ENCODE results near the gene C3. TPM values are rescaled to one million over a fixed set of nuclear protein-coding genes. Genes with fewer than 3 reads are reported as not detected.
"Not testable (repeated sequence)": the region's sequence is repeated elsewhere in the genome, so short reads cannot be mapped to it uniquely, and the experiment has no call there.

Gene C3
- total RNA-seq, 6 donors from 2014 or later = 461 to 1,221 (median 854) TPM

- Histone ChIP-seq H3K9me3 (no peaks in the 10 kb centered on the region), H3K27me3 (no peaks in the 10 kb centered on the region), H3K27ac (peak overlapping the region; percentile 49 to 87 (median 76)), H3K4me3 (peak overlapping the region; percentile 24 to 56 (median 52)), H3K36me3 (peaks cover 0 to under 1% (median 0%) of the 10 kb centered on the region in 4 donors), H3K4me1 (peaks cover 12 to 26% (median 21%) of the 10 kb centered on the region in 4 donors)
- DNase-seq (no peak), ATAC-seq (ENCODE audit: low FRiP score in 2 of 2) (peak; percentile 25 to 68)
- WGBS, 2 donors = 1 to 4% methylated on average over 15 of the region's 15 CpGs
- TF ChIP-seq POLR2A (IDR thresholded peaks at IDR 0.05) (peak in 1 of 4 donors; percentile 73), CTCF (IDR thresholded peaks at IDR 0.05) (no peak)
These were observed 46.6 kb upstream of the C3 start for GRCh38 chr19:6767081-6767356.

DNA sequence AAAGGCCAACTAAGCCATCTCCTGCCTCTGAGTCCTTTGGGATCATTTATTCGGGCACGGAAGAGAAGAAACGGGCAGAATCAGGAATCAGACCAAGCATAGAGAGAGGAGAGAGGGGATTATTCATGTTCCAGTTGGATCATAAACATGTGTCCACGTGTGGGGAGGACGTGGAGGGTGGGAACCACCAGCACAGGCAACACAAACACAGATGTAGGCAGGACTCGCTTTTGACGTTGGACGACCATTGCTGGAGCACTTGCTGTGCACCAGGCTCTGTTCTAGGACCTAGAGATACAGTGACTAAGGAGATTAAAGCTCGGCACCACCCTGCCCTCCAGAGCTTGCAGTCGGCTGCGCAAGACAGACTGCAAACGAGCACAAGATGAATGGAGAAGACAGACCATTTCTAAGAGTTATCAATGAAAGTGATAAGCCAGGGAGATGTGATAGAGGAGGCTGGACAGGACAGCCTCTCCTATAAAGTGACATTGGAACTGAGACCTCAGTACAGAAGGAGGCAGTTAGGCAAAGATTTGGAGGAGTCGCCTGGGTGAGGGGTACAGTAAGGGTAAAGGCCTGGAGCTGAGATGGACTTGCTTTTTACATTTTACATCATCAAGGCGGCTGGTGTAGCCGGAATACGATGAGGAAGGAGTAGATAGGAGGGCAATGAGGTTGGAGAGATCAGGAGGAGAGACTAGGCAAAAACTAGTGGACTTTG lies 46.1 kb upstream of the C3 start:
- peaks cover 0 to 3% (median 0%) of the 10 kb centered on the region in 4 donors for H3K36me3 ChIP-seq
- peaks cover 12 to 26% (median 21%) of the 10 kb centered on the region in 4 donors for H3K4me1 ChIP-seq
- no peaks in the 10 kb centered on the region for H3K9me3 ChIP-seq
- H3K27ac ChIP-seq = peak overlapping the region; percentile 49 to 87 (median 76)
- H3K4me3 ChIP-seq = peak overlapping the region; percentile 24 to 56 (median 52)
- ATAC-seq (ENCODE audit: low FRiP score in 2 of 2) = no peak
- no peaks in the 10 kb centered on the region for H3K27me3 ChIP-seq
- no peak for TF ChIP-seq POLR2AphosphoS5 (IDR thresholded peaks at IDR 0.05)
- TF ChIP-seq CTCF (IDR thresholded peaks at IDR 0.05) = no peak
- TF ChIP-seq POLR2A (IDR thresholded peaks at IDR 0.05) = no peak
- no peak for TF ChIP-seq EP300 (IDR thresholded peaks at IDR 0.05)
- WGBS, 2 donors = 31 to 45% methylated on average over 16 of the region's 16 CpGs
- DNase-seq = no peak

DNA sequence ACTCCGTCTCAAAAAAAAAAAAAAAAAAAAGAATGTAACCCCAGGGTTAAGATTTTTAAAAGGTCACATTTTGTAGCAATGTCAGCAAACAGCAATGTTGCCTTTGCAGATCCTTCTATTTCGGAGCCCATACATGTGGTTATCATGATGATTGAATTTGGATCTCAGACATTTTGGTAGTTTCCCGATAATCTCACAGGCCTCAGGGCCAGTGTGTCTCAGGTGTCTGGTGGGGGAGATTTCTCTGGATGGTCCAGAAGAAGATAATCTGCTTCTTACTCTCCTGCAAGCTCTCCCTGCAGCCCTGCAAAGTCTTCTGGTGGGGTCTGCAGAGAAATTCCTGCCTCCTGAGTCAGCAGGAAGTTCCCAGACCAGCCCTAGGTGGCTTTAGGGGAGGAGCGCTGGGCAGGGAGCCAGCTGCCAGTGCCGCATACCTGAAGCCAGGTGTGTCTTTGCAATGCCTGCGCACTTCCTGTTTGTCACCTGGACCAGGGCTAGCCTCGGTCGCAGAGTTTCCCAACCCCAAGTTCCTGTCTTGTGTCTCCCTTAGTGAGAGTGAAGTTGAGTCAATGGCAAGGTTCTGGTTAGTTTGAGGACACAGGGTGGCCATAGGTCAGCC lies 45.4 kb upstream of the C3 start:
- H3K27me3 ChIP-seq = no peaks in the 10 kb centered on the region
- H3K36me3 ChIP-seq = peaks cover 0 to 3% (median 0%) of the 10 kb centered on the region in 4 donors
- peak; percentile 92 to 97 for DNase-seq
- H3K9me3 ChIP-seq = no peaks in the 10 kb centered on the region
- H3K27ac ChIP-seq = peak overlapping the region; percentile 49 to 87 (median 76)
- H3K4me3 ChIP-seq = peak overlapping the region in 3 of 4 donors; percentile 50 to 56 (median 54)
- peak; percentile 35 to 88 for ATAC-seq (ENCODE audit: low FRiP score in 2 of 2)
- peak in 2 of 4 donors; percentile 41 to 69 for TF ChIP-seq POLR2A (IDR thresholded peaks at IDR 0.05)
- peak; percentile 57 to 74 for TF ChIP-seq POLR2AphosphoS5 (IDR thresholded peaks at IDR 0.05)
- TF ChIP-seq CTCF (IDR thresholded peaks at IDR 0.05) = peak in 1 of 6 experiments; percentile 14
- peak in 2 of 4 donors; percentile 21 to 81 for TF ChIP-seq EP300 (IDR thresholded peaks at IDR 0.05)
- WGBS, 2 donors = 34 to 40% methylated on average over 5 to 8 of the region's 8 CpGs
- H3K4me1 ChIP-seq = peaks cover 12 to 26% (median 21%) of the 10 kb centered on the region in 4 donors

GRCh38 chr19:6762253-6762797 lies 41.9 kb upstream of the C3 start:
- 87% methylated on average over 8 of the region's 8 CpGs for WGBS, 2 donors
- not testable (repeated sequence) for H3K27ac ChIP-seq; H3K4me3 ChIP-seq; H3K27me3 ChIP-seq; H3K9me3 ChIP-seq; ATAC-seq (ENCODE audit: low FRiP score in 2 of 2); DNase-seq; H3K36me3 ChIP-seq
- peaks cover 12 to 14% (median 14%) of the 10 kb centered on the region in 4 donors for H3K4me1 ChIP-seq

GRCh38 chr19:6761053-6761676 lies 40.7 kb upstream of the C3 start:
- no peak overlapping the region for H3K4me3 ChIP-seq
- peaks cover under 1 to 5% (median 2%) of the 10 kb centered on the region in 4 donors for H3K4me1 ChIP-seq
- no peaks in the 10 kb centered on the region for H3K27me3 ChIP-seq
- no peak overlapping the region for H3K27ac ChIP-seq
- TF ChIP-seq EP300 (IDR thresholded peaks at IDR 0.05) (no peak), POLR2AphosphoS5 (IDR thresholded peaks at IDR 0.05) (no peak), CTCF (IDR thresholded peaks at IDR 0.05) (no peak)
- peaks cover 0 to 9% (median 4%) of the 10 kb centered on the region in 4 donors for H3K36me3 ChIP-seq
- WGBS, 2 donors = 93 to 97% methylated on average over 4 of the region's 4 CpGs
- DNase-seq (no peak), ATAC-seq (ENCODE audit: low FRiP score in 2 of 2) (no peak)
- no peaks in the 10 kb centered on the region for H3K9me3 ChIP-seq

All from upper lobe of left lung (tissue), 6 donors.